ENCODE data around the gene TSC22D1.

Gene TSC22D1

DNA sequence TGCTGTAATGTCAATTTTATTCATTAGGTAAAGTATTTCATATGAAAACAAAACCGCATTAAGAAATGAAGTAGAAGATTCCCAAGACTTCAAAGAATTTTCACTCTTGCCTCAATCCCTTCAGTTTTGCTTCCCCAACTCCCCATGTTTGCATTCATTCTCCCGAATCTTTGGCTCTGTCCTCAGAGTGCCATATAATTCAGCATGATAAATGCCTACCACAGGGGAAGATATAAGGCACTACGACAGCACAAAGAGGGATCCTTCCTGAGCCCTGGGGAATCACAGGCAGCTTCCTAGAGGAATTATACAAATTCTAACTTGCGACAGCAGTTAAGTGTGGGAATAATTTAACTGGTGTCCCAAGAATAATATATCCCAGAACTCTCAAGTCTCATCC, 68.5 kb downstream of the TSC22D1 start:
- in situ Hi-C loops (cut with MboI; ENCODE audit: low sequenced_read_pairs), result no loop called here

DNA sequence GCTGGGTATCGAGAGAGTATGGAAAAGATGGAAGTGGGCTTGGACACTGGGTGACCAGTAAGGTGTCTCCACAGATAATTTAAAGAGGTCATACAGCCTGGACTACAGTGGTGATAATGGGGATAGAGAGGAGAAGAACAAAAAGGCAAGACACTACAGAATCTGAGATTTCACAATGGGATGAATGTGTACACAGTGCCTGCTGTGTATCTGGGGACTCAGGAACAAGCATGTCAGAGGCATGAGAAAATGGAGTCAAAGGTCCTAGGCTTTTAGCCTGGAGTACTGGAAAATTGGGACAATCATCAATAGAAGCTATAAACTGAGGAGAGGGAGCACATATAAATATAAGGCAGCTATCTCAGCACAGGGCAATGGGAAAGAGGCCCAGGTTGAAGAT, 69.4 kb downstream of the TSC22D1 start:
- in situ Hi-C loops (cut with MboI; ENCODE audit: low sequenced_read_pairs), result no loop called here

DNA sequence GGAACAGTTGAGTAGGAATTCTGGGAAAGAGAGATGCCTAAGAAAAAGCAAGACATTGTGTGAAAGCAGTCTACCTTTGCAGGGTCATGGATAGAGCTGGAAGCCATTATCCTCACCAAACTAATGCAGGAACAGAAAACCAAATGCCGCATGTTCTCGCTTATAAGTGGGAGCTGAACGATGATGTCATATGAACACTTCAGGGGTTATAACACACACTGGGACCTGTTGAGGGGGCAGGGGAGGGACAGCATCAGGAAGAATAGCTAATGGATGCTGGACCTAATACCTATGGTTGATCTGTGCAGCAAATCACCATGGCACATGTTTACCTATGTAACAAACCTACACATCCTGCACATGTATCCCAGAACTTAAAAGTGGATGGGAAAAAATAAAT, 69.9 kb downstream of the TSC22D1 start:
- in situ Hi-C loops (cut with MboI; ENCODE audit: low sequenced_read_pairs), result no loop called here

DNA sequence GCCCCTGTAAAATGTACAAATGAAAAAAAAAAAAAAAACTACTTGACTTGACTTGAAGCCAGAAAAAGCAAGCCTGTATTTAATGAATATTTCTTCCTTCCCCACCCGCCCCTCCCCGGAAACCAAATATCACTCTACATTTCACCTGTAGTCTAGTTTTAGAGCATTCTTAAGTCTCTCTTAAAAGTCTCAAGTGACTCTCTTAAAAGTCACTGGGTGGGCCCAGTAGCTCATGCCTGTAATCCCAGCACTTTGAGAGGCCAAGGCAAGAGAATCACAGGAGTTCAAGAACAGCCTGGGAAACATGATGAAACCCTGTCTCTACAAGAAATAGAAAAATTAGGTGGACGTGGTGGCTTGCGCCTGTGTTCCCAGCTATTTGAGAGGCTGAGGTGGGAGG, 72.0 kb downstream of the TSC22D1 start:
- in situ Hi-C loops (cut with MboI; ENCODE audit: low sequenced_read_pairs), result no loop called here

DNA sequence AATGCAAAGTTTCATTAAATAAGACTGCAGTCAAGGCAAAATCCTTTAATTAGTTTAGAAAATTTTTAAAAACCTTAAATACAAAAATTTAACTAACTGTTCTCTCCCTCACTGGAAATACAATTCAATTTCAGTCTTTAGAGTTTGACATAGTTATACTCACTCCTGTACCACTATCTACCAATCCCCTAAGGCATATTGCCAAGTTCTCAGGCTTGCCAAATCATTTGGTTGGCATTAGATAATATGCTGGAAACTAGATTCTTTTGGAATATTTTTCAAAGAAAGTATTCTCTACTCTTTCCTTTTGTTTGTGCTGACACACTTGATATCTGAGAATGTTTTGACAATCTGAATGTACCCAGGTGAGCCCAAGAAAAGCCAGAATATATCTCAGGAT, 77.2 kb downstream of the TSC22D1 start:
- in situ Hi-C loops (cut with MboI; ENCODE audit: low sequenced_read_pairs), result loop anchor here (25.0 kb wide), 1 partner anchor 463 kb away; no protein-coding TSS in a partner anchor

DNA sequence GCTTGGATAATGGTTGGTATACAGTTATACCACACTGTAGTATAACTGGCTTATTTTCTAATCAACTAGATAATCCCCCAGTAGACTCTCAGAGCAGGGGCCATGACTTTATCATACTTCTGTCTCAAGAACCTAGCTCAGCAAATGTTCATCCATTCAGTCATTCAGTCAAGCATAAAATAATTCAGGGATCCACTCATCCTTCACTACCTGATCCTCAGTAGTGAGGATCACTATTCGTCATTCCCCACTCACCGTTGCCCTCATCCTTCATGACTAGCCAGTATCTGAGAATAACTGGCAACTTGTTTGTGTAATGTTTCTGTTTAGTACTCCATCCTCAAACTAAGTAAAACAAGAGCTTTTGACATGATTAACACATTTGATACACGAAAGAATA, 77.6 kb downstream of the TSC22D1 start:
- in situ Hi-C loops (cut with MboI; ENCODE audit: low sequenced_read_pairs), result loop anchor here (25.0 kb wide), 1 partner anchor 464 kb away; no protein-coding TSS in a partner anchor

DNA sequence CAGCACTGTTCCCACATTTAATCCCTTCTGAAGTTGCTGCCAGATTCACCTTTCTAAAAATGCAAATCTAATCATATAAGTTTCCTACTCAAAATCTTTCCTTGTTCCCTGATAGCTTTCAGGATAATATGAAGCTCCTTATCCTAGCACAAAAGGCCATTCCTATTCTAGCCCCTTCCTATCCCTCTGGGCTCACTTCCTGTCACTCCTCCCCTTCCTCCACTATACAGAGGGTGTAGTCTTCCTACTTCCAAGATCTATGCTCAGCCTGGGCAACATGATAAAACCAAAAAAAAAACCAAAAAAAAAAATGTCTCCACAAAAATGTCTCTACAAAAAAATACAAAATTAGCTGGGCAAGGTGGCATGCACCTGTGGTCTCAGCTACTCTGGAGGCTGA, 78.3 kb downstream of the TSC22D1 start:
- in situ Hi-C loops (cut with MboI; ENCODE audit: low sequenced_read_pairs), result loop anchor here (25.0 kb wide), 1 partner anchor 464 kb away; no protein-coding TSS in a partner anchor

DNA sequence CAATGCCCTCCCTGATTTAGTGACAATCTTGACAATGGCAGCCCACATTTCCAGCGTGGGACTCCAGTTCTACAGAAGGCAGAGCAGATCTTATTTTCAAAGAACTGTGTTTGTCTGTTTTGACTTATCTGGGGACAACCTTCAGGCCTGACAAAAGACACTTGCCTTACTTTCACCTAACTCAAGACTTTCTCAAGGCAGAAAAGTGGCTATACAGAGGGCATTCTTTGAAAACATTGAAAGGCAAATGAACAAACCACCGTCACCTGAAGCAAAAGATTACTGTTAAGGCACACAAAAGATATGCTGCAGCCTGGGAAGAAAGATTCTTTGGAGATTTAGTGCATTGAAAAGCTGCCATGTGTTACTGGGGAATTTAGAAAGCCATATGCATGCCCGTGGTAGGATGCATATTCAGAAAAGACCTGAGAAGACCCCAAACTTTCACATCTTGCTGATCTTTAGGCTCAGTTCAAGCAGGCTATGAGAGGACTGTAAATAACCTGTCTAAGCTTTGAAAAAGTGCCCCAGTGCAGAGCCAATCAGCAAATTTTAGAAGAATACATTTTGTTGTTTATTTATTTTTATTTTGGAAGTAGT, 82.8 kb downstream of the TSC22D1 start:
- in situ Hi-C loops (cut with MboI; ENCODE audit: low sequenced_read_pairs), result loop anchor here (25.0 kb wide), 1 partner anchor 469 kb away; no protein-coding TSS in a partner anchor

DNA sequence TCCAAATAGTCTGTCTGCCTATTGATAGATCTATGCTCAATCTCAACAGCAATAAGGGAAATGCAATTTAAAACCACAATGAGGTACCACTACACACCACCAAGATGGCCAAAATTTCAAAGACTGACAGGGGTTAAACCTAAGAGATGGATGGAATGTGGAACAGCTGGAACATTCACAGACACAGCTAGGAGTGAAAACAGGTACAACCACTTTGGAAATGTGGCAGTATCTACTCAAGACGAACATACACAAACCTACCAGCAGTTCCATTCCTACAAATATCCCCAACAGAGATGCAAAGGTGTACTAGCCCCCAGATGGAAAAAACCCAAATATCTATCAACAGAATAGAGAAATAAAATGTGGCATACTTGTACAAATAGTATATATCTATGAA, 86.4 kb downstream of the TSC22D1 start:
- in situ Hi-C loops (cut with MboI; ENCODE audit: low sequenced_read_pairs), result loop anchor here (25.0 kb wide), 1 partner anchor 473 kb away; no protein-coding TSS in a partner anchor

DNA sequence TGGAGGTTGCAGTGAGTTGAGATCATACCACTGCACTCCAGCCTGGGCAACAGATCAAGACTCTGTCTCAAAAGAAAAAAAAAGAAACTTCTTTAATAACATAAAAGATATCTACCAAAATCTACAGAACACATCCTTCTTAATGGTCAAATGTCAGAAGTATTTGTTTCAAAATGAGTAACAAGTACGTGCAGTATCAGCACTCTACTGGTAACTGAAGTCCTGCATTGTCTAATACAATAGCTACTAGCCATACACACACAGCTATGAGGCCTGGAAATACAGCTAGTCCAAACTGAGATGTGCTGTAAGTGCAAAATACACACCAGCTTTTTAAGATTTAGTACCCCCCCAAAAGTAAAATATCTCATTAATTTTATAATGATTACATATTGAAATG, 88.1 kb downstream of the TSC22D1 start:
- in situ Hi-C loops (cut with MboI; ENCODE audit: low sequenced_read_pairs), result loop anchor here (25.0 kb wide), 1 partner anchor 474 kb away; no protein-coding TSS in a partner anchor

DNA sequence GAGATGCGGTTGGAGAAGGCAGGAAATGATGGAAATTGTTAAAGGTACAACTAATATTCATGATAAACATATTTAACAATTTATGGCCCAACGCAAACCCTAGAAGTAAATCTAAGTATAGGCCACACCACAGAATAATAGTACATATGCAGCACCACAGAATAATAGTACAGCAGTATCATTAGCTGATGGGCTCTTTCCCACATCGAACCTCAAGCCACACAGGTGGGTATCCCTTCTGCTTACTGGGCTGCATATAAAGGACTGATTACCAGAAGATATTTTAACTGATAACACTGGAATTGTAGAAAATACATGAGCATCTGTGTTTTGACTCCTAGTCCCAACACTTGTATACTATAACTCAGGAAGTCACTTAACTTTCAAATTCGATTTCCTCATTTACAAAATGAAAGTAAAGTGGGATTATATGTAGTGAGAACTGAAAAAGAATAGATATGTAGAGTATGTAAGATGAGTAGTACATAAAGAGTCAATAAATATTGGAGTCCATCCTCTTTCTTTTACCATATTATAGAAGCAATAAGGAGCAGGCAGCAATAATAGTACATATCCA, 91.5 kb downstream of the TSC22D1 start:
- in situ Hi-C loops (cut with MboI; ENCODE audit: low sequenced_read_pairs), result loop anchor here (25.0 kb wide), 1 partner anchor 478 kb away; no protein-coding TSS in a partner anchor

DNA sequence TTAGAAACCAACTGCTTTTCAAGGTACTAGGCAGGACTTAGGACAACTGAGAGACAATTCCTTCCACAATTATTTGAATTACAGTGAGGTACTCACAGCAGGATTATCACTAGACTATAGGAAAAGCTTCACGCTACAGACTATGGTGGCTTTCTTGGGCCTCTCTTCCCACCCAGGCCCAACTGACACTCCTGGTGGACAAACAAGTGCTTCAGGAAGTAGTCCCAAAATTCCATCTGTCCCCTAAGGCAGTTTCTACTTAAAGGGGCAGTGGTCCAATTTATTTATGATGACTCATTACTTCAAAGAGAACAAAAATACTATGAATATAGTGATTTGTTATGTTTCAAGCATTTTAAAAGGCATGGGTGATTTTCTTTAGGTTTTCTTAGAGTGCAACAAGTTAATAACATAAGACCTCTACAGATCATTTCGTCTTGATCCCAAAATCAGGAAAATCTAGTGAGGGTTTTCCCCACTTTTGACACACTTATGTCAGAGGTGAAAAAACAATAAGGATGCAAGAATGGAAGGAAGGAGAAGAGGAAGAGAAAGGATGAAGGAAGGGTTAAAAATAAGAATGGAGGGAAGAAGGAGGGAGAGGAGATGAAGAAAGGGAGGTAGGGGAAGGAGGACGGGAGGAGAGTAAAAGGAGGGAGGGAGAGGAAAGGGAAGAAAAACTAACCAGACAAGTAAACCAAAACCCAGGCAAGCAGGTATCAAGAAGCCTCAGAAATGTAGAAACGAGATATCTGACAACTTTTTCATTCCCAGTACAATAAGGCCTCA, 101.8 kb downstream of the TSC22D1 start:
- in situ Hi-C loops (cut with MboI; ENCODE audit: low sequenced_read_pairs), result no loop called here

DNA sequence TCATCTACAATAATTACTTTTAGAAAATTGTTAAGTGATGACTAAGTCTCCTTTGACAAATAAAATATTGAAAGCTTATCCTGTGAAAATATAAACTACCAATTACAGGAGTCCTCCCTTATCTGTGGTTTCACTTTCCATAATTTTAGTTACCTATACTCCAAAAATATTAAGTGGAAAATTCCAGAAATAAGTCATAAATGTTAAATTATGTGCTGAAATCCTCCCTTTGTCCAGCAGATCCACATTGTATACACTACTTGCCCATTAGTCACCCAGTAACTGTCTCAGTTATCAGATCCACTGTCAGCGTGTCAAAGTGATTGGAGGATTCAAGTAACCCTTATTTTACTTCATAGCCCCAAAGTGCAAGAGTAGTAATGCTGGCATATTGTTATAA, 104.4 kb downstream of the TSC22D1 start:
- in situ Hi-C loops (cut with MboI; ENCODE audit: low sequenced_read_pairs), result no loop called here

DNA sequence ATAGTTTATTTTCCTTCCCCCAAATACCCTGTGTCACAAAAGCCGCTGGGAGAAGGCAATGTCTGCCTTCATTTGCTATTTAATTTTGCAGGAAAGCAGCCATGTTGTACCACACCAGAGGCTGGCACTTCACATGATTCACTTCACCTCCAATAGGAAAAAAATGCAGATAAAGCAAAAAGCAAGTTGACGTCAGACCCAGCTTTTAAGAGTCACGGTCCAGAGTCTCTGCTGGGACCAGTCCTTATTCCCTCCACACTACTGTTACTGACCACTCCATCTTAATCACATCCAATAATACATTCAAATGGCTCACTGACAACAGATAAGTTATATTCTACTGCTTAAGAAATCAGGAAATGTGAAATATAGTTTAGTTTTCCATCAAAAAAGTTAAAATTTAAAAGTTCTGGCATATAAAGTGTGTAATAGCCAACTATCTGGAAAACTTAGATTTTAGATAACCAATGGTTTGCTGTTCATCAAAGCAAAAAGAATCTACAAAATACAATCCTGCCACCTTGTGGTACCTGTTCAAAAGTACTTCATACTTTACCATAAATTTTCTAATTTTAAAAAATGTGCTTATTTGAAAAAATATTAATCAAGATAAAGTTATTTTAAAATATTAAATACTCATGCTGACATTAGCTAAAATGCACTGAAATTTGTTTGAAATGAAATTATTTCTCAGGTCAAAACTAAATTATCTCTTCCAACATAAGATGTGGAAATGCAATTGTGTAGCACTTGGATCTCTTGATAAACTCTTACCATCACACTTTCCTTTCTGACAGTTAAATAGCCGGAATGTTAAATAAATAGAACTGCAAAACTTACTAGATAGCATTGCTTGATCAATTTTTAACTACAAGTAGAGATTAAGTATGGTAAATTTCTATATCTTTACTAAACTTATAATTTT, 105.2 kb downstream of the TSC22D1 start:
- in situ Hi-C loops (cut with MboI; ENCODE audit: low sequenced_read_pairs), result no loop called here

DNA sequence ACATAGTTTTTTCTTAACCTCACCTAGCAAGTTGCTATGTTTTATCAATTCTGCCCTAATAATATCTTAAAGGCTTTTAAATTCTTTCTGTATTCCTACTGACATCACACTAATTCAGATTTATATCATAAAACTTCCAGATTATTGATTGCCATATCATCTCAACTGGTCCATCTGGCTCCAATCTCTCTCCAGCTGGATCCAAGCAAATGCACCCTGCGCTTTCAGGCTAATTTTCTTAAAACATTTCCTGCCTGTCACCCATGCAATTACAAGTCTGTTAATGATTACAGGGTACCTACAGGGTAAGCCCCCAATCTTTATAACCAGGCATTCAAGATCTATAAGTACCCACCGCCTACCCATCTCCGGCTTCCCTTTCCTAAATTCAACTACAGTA, 107.3 kb downstream of the TSC22D1 start:
- in situ Hi-C loops (cut with MboI; ENCODE audit: low sequenced_read_pairs), result loop anchor here (10.0 kb wide), 1 partner anchor 564 kb away; no protein-coding TSS in a partner anchor

DNA sequence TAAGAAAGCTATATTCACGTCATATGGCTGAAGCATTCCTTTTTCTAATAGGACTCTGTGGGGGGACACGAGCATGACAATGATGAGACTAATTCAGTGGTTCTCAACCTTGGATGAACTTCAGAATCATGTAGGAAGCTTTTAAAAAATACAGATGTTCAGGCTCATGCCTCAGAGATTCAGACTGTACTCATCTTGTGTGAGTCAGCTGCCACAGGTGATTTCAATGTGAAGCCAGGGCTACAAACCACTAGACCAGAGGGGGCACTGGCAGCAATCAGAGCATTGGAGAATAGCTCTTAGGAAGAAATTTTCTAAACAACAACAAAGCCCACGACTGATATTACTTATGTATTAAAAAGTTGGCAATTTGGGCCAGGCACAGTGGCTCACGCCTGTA, 110.8 kb downstream of the TSC22D1 start:
- in situ Hi-C loops (cut with MboI; ENCODE audit: low sequenced_read_pairs), result loop anchor here (10.0 kb wide), 1 partner anchor 561 kb away; no protein-coding TSS in a partner anchor

DNA sequence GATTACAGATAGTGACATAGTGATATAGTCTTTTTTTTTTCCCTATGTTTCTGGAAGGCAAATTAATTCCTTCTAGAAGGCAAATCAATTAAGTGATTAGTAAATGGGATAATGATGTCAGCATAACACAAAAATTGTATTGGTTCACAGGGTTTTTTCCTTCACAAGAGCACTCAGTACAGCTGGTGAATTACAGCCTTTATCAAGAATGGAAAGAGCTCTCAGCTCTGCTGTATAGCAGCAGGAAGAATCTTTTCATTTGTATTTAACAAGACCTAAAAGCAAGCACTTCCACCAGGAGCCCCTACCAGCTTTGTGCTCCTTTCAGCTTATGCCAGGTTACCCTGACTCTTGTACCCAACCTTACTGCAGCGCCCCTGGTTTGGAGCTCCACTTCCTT, 111.7 kb downstream of the TSC22D1 start:
- in situ Hi-C loops (cut with MboI; ENCODE audit: low sequenced_read_pairs), result loop anchor here (10.0 kb wide), 1 partner anchor 560 kb away; no protein-coding TSS in a partner anchor

DNA sequence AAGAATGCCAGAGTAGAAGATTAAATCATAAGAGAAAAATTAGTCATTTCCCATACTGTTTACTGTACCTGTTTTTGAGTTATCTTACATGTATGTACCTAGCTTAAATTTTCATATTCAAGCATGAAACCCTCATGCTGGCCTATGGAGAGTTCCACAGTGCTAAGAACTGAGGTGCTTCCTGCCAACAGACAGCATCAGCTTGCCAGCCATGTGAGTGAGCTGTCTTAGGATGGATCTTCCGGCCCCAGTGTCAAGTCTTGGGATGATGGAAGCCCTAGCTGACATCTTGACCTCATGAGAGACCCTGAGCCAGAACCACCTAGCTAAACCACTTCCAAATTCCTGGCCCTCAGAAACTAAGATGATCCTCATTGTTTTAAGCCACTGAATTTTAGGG, 112.4 kb downstream of the TSC22D1 start:
- in situ Hi-C loops (cut with MboI; ENCODE audit: low sequenced_read_pairs), result loop anchor here (10.0 kb wide), 1 partner anchor 559 kb away; no protein-coding TSS in a partner anchor

DNA sequence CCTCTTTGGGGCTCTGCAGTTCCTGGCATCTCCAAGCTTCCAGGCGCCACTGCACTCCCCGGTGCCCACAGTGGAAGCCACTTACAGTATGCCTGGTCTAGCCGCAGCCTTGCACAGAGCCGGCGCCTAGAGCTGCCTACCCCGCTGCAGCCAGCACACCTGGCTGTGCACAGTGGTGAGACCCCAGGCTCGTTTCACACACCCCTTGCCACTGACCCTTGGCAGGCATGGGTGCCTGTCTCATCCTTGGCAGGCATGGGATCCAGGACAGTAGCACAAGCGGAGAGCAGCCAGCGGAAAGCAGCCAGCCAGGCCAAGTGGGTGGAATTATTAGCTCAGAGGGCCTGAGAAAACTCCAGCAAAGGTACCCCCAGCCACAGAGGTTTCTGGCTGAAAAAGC, 116.5 kb downstream of the TSC22D1 start:
- in situ Hi-C loops (cut with MboI; ENCODE audit: low sequenced_read_pairs), result loop anchor here (10.0 kb wide), 1 partner anchor 555 kb away; no protein-coding TSS in a partner anchor

DNA sequence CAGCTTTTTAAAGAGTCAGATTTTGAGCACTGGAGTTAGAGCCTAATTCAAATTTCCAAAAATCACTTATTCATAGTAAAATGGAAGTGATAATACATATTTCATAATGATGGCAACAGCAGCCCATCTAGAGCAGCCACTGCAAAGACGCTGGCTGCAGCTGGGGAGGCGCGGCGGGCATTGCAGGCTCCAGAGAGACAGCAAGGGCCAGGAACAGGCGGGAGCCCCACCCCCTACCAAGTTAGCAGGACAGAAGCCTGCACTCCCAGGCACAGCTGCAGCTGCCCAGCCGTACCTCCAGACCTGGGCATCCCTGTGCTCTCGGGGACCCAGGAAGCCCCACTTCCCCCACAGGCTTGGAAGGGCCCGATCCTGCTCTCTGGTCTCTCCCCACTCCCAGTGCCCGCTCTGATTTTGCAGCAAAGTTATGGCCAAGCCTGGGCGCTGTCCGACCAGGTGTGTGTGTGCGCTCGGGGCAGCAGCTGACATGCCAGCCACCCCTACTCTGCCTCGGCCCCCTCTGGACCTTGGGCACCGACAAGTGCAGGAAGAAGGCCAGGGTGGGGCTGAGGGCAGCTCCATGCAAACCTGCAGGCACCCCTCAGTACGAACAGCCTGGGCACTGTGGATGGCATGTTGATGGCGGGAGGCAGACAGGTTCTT, 117.7 kb downstream of the TSC22D1 start:
- in situ Hi-C loops (cut with MboI; ENCODE audit: low sequenced_read_pairs), result no loop called here
